ENCODE data around the gene CAPRIN1. TPM values are rescaled to one million over a fixed set of nuclear protein-coding genes. Genes with fewer than 3 reads are reported as not detected.

CAPRIN1 gene
- total and polyA plus RNA-seq, 2 donors (not counting 3 experiments of a cell fraction or from before 2014, with no cell fraction given) = 138 to 279 TPM

DNA sequence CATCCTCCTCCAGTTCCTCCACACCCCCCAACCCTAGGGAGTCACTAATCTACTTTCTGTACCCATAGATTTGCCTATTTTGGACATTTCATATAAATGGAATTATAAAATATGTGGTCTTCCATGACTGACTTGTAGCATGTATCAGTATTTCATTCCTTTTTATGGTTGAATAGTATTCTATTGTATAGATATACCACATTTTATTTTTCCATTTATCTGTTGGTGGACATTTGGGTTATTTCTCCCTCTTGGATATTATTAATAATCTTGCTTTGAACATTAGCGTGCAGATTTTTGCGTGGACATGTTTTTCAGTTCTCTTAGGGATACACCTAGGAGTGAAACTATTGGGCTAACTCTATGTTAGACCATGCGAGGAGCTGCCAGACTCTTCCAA lies 77.3 kb downstream of the CAPRIN1 start:
- Histone ChIP-seq H3K27me3 (ENCODE audit: control insufficient read depth in 2 of 2, insufficient read depth in 2 of 2, low read length in 2 of 2) (no peaks in the 10 kb centered on the region), H3K4me3 (replicated peaks in 1 of 3; ENCODE audit: insufficient read depth in 1 of 3, low read depth in 1 of 3, low read length in 3 of 3) (no peak overlapping the region), H3K4me1 (ENCODE audit: control insufficient read depth, extremely low read depth, insufficient read depth, low read length) (no peaks in the 10 kb centered on the region), H3K27ac (ENCODE audit: insufficient read depth, low read depth, low read length) (no peak overlapping the region), H3K9ac (replicated peaks; ENCODE audit: extremely low read depth, insufficient read depth, low read length) (no peak overlapping the region), H3K9me3 (replicated peaks; ENCODE audit: control insufficient read depth, insufficient read depth, low read length) (no peaks in the 10 kb centered on the region), H2AFZ (ENCODE audit: low read depth, low read length) (no peak overlapping the region), H3K79me2 (ENCODE audit: control insufficient read depth, insufficient read depth, low read length) (no peaks in the 10 kb centered on the region), H3K4me2 (ENCODE audit: insufficient read depth, low read length) (no peak overlapping the region), H3K9me1 (replicated peaks; ENCODE audit: control insufficient read depth, extremely low read depth, insufficient read depth, low read length) (no peaks in the 10 kb centered on the region), H3K36me3 (ENCODE audit: control insufficient read depth in 2 of 2, extremely low read depth in 1 of 2, insufficient read depth in 2 of 2, low read length in 2 of 2) (peaks cover 22 to 24% of the 10 kb centered on the region in 2 experiments), H4K20me1 (replicated peaks; ENCODE audit: control insufficient read depth, extremely low read depth, insufficient read depth, low read length) (no peaks in the 10 kb centered on the region)
- FAIRE-seq (no peak), DNase-seq (ENCODE audit: low read depth, low spot score) (no peak)
- POLR2A ChIA-PET = no interaction called here
- no peak for TF ChIP-seq MYC (IDR thresholded peaks at IDR 0.05; ENCODE audit: low read depth, low read length)
- TF ChIP-seq, protein P1, sequence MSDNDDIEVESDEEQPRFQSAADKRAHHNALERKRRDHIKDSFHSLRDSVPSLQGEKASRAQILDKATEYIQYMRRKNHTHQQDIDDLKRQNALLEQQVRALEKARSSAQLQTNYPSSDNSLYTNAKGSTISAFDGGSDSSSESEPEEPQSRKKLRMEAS (IDR thresholded peaks at IDR 0.05; ENCODE audit: insufficient read depth, insufficient read length) = no peak
- no peak for TF ChIP-seq GATA2 (IDR thresholded peaks at IDR 0.05; ENCODE audit: insufficient read depth, insufficient read length, low read depth, low read length)
- TF ChIP-seq EZH2 (IDR thresholded peaks at IDR 0.05; ENCODE audit: borderline replicate concordance, low read depth, low read length, severe bottlenecking) = no peak
- no peak for TF ChIP-seq FOS (IDR thresholded peaks at IDR 0.05; ENCODE audit: borderline replicate concordance, insufficient read depth, low read length)
- TF ChIP-seq POLR2A (IDR thresholded peaks at IDR 0.05; ENCODE audit: low read depth, low read length) = no peak
- no peak for TF ChIP-seq POLR2AphosphoS5 (IDR thresholded peaks at IDR 0.05; ENCODE audit: insufficient read depth, low read depth, low read length)
- no peak for TF ChIP-seq JUN (IDR thresholded peaks at IDR 0.05; ENCODE audit: borderline replicate concordance, insufficient read depth, insufficient read length, low read depth)
- TF ChIP-seq, protein P2, sequence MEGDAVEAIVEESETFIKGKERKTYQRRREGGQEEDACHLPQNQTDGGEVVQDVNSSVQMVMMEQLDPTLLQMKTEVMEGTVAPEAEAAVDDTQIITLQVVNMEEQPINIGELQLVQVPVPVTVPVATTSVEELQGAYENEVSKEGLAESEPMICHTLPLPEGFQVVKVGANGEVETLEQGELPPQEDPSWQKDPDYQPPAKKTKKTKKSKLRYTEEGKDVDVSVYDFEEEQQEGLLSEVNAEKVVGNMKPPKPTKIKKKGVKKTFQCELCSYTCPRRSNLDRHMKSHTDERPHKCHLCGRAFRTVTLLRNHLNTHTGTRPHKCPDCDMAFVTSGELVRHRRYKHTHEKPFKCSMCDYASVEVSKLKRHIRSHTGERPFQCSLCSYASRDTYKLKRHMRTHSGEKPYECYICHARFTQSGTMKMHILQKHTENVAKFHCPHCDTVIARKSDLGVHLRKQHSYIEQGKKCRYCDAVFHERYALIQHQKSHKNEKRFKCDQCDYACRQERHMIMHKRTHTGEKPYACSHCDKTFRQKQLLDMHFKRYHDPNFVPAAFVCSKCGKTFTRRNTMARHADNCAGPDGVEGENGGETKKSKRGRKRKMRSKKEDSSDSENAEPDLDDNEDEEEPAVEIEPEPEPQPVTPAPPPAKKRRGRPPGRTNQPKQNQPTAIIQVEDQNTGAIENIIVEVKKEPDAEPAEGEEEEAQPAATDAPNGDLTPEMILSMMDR (IDR thresholded peaks at IDR 0.05; ENCODE audit: extremely low read depth in 1 of 2, insufficient read depth in 1 of 2, low read depth in 1 of 2, low read length in 2 of 2) = no peak
- CTCF ChIA-PET = no interaction called here
- dilution Hi-C loops (cut with MboI; ENCODE audit: extremely low pct_ligation_motif_present, low sequenced_read_pairs) (no loop called here), intact Hi-C loops (cut with micrococcal nuclease) (no loop called here)
- BruUV-seq (replicated peaks) = no TSS peak
